HG03565 (cell line): ENCODE results near the gene NR1I3.
"Not testable (repeated sequence)": the region's sequence is repeated elsewhere in the genome, so short reads cannot be mapped to it uniquely, and the experiment has no call there.

Experiments used
- ATAC-seq: cut with Tn5 transposase; IDR thresholded peaks from one replicate; pipeline ENCODE4 v1.9.1; 2021; ENCODE audit warnings: mild to moderate bottlenecking, moderate library complexity; ENCODE audit not compliant: unreplicated experiment

NR1I3 gene, protein sequence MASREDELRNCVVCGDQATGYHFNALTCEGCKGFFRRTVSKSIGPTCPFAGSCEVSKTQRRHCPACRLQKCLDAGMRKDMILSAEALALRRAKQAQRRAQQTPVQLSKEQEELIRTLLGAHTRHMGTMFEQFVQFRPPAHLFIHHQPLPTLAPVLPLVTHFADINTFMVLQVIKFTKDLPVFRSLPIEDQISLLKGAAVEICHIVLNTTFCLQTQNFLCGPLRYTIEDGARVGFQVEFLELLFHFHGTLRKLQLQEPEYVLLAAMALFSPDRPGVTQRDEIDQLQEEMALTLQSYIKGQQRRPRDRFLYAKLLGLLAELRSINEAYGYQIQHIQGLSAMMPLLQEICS

DNA sequence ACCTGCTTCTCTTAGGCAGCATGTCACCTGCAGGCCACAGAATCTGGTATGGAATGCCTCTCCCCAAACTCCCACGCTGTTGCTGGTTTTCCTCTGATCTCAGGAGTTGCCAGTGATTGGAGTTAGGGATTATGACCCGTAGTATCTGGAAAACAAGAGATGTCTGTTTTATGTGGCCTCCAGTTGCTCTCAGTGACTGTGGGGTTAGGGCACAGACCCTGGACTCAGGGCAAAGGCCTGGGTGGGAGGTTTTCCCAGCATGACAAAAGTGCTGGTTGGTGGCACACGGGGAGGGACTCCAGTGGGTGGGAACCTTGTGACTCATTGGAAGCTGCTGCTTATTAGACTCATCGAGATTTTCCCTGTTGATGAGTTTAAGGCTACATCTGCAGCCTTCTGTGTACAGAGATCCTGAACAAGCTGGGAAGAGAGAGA is at the start of gene NR1I3:
NR1I3 (minus strand) TSS at position 165 of the 435 bp plus-strand sequence. CDS start 1,638 bp downstream, outside the sequence.
- no peak for ATAC-seq

DNA sequence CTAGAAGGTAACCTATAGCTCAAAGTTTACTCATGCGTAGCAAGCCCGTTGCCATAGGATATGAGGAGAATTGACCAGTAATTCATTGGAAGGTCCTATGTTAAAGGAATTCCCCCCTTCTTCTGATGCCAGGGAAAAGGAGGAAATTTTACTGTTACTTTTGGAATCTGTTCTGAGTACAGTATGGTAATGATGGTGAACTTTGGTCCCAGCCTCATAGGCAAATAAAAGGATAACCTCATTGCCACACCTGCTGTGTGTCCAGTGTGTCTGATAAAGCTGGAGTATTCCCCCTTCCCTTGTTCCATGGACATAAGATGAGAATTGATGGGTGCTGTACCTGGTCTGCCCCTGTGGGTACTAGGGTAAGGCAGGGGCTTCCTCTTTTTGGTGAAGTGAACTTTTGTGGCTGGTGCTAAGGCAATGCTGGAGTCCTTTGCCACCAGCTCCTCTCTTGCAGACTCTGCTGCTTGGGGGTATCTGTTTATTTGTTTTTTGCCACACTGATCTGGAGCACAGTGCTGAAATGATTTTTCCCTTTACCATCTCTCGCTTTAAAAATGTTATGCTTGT is 49.6 kb upstream of the NR1I3 start:
- no peak for ATAC-seq

DNA sequence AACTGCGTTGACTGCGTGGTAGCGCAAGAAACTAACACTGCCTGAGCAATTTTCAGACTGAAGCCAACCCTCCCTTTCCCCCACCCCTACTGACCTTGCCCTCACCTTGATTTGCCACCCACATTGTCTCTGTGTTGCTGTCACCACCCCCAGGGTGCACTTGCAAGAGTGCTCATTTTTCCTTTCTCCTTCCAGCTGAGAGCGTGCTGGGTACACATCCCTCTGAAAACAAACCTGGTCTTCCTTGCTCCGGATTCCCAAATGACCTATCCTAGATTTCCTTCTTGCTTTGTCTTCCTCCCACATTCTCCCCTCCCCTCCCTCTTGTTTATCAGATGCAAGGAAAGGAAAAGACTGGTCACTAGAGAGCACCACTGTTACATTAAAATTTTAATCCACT is 47.5 kb upstream of the NR1I3 start:
- ATAC-seq, result no peak

DNA sequence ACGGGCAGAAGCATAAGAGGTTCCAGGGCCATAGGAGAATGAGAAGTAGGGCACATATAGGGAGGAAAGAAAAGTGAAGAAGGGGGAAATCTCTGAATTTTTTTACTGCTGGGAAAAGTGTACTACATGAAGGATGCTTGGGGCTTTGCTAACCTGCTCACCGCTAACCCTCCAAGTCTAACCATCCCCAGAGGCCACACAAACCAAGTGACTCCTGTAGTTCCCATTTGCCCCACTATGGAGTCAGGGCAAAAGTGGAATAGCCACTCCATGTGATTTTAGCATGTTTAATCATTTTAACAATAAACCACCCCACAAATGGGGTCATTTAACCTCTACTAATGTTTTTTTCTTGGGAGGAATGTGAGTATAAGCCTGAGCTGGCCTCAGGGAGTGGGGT is 47.1 kb upstream of the NR1I3 start:
- no peak for ATAC-seq

DNA sequence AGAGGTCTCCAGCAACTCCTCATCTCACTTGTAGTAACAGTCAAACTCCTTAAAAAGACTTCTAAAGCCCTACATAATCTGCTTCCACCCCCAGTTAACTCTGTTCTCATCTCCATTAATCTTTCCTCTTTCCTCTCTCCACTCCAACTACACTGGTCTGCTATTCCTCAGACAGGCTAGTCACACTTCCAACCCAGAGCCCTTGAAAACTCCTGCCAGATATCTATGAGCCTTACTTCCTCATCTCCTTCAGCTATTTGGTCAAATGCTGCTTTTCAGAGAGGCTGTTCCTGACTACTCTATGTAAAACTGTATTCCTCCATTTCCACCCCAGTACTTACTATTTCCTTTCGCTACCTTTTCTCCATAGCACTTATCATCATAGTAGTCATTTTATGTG is 45.0 kb upstream of the NR1I3 start:
- ATAC-seq, result no peak

DNA sequence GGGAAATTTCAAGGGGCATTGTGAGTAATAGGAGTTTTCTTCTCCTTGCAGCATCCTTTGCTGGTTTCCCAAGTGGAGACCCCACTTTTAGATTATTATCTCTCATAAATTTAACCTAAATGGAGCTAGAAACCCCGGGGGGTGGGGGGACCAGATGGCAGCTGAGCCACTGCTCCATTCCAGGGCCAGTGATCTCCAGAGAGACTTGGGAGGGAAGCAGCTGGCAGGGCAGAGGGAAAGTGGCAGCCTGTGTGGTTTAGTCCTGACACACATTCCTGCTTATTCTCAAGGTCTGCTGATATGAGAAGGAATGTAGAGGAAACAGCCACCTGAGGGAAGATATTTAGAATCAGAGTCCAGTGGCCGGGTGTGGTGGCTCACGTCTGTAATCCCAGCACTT is 36.9 kb upstream of the NR1I3 start:
- ATAC-seq, result no peak

DNA sequence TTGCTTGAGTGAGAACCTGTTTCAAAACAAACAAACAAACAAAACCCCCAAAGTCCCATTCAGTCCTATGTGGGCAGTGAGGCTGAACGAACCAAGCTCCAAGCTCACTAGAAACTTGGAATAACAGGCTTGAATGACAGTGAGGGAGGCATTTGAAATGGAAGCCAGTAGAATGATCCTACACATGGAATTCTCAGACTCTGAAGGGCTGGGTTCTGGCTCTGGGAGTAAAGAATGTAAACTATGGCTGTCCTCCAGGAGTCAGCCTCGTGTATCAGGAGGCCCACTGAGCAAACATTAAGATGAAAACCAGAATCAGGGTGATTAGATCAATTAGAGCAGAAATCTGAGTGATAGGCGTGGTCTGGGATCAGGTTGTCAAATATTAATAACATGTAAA is 35.4 kb upstream of the NR1I3 start:
- no peak for ATAC-seq

DNA sequence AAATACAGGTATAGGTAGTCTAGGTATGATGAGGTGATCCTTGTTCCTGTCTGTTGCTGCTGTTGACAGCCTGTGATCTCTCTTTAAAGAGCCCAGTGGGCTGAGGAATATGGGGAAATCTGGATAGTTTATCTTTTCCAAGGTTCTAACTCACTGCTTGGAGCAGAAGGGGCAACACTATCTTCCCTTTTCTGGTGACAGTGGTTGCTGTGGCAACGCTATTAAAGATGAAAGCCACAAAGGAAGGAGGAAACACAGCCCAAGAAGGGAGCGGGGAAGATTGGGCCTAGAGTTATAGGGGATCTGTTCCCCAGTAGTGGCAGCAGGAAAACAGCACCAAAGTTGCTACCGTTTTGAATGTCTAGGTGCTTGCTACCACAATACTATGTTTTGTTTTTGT is 29.3 kb upstream of the NR1I3 start:
- no peak for ATAC-seq

DNA sequence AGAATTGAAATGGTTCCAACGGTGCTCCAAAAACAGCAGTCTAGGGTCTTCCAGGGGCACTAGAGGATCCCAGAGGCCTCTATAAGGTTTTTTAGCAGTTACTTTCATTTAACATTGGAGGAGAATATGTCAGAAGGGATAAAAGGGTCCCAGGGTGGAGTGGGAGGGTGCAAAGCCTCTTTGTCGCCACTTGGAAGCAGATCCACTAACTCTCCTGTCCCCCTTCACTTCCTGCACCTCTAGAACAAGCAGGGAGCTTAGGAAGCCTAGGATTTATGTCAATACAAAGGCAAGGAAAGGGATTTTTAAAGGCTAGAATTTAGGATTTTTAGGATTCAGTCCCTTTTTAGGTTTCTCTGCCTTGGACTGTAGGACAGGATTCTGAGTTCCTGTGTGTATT is 28.8 kb upstream of the NR1I3 start:
- no peak for ATAC-seq

DNA sequence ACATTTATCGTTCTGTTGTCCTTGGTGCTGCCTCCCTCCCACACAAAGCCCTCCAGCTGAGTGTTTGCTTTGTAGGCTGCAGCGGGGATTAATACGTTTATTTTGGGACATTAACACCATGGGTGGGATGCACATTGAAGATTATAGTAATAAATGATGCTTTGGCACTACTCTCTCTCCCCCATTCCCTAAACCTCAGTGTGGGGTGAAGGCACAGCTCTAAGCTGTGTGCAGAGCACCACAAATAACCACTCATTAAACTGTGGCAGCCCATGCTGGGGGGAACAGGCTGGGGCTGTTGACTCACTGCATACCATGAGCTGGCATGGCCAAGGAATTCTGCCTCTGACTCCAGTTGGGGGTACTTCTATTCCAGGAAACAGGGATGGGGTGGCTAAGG is 28.2 kb upstream of the NR1I3 start:
- ATAC-seq, result no peak

DNA sequence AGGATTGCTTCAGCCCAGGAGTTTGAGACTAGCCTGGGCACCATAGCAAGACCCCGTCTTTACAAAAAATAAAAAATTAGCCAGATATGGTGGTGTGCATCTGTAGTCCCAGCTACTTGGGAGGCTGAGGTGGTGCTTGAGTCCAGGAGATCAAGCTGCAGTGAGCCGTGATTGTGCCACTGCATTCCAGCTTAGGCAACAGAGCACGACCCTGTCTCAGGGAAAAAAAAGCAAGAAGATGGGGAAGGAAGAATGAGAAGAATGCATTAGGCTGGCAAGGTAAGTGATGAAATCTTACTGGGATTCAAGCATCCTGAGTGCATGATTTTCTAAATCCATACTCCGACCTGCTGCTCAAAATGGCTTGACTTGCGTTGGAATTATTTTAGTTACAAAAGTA is 27.3 kb upstream of the NR1I3 start:
- ATAC-seq, result no peak

DNA sequence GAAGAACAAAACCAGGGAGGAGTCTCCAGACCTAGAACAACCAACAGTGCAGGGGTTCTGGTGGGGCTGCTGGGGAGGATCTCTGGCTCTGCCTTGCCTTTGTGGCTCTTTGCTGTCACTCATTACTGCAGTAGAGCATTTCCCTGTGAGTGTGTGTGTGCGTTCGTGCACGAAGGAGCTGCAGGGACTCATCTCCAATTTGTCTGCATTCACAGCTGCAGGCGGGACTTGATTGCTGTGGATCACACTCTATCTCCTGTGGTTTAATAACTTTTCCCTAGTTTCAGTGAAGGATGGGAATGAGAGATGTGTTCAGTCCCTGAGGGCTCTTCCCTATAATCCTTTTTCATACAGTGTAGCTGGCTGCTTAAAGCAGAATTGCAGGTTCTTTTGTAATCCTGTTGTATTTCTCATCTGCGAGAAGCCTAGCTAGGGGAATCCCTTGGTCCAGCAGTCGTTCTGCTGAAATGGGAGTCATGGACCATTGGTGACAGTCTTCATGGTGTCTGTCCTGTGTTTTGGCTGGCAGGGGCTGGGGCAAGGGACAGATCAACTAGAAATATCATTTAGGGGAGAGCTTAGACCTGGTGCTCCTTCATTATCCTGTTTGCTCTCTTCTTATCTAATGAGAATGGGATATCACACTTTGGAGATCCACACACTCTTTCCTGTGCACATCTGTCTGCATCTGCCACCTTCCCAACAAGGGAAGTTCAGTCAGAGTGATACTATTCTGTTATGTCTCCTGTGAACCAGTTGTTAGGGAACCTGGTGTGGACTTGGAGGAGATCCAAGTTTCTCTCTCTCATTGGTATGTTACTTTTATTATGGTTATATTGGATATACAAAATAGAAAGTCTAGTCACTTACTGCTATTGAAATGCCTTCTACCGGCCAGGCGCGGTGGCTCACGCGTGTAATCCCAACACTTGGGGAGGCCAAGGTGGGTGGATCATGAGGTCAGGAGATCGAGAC is 23.5 kb upstream of the NR1I3 start:
- no peak for ATAC-seq

DNA sequence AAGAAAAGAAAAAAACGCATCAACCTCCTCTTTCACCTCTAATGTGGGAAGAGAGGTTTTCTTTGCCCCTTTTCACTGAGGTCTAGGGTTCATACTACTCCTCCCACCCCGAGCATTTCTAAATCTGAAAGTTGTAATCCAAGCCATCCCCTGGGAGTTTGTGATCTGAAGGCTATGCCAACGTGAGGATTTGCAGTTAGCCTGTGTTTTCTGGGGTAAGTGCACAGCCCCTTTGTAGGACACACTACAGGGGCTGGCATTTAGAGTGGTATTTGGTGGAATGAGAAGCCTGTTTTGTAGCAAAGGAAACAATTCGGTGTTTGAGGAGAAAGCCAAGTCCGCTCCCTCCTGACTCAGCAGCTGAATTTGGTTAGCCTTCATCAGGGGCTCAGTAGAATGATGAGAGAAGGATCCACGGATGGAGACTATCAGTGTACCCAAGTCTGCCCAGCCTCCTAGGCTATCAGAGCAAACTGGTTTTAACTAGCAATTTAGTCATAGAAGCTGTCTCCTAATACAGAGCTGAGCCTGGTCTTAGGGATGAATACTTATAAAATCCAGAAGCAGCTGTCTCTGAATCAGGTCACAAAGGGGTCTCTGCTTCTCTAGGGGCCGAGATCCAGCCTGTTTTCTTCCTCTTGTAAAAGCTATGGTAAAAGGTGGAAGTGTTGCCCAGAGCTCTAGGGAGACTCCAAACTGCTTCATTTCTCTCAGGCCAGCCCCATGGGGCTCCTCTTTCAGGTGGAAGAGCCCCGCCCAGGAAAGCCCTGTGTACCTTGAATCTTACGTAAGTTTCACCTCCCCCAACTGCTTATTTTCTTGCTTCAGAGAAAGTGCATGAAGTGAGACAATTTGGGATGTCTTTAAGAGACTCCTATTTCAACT is 22.6 kb upstream of the NR1I3 start:
- ATAC-seq, result no peak

DNA sequence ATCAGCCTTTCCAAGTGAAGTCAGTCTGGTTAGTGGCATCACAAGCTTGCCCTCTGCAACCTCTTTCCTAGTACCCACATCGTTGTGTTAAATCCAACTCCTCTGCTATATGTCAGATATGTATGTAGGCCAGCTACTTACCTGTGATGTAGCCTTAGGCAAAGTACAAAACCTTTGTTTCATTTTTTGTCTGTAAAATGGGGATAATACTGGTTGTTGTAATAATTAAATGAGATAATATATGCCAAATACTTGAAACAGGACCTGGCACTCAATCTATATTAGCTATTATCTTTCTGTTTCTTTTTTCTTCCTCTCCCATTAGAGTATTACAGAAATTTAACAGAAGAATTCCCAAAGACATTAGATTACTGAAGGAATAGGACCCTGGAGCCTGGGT is 21.8 kb upstream of the NR1I3 start:
- no peak for ATAC-seq

DNA sequence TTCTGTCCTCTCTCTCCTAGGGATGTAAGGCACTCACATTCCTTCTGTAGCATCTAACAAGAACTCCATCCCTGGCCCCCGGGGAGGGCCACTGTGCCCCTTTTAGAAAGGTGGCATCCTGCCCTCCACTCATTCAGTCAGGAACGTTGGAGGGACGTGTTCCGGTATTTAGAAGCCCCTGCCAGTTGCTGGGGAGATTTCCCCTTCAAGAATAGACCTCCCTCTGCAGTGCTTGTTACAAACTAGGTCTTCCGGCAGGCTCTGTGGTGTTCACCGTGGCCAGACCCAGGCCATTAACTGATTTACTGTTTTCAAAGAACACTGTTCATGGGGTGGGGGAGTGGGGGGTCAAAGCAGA is 21.3 kb upstream of the NR1I3 start:
- ATAC-seq, result no peak

DNA sequence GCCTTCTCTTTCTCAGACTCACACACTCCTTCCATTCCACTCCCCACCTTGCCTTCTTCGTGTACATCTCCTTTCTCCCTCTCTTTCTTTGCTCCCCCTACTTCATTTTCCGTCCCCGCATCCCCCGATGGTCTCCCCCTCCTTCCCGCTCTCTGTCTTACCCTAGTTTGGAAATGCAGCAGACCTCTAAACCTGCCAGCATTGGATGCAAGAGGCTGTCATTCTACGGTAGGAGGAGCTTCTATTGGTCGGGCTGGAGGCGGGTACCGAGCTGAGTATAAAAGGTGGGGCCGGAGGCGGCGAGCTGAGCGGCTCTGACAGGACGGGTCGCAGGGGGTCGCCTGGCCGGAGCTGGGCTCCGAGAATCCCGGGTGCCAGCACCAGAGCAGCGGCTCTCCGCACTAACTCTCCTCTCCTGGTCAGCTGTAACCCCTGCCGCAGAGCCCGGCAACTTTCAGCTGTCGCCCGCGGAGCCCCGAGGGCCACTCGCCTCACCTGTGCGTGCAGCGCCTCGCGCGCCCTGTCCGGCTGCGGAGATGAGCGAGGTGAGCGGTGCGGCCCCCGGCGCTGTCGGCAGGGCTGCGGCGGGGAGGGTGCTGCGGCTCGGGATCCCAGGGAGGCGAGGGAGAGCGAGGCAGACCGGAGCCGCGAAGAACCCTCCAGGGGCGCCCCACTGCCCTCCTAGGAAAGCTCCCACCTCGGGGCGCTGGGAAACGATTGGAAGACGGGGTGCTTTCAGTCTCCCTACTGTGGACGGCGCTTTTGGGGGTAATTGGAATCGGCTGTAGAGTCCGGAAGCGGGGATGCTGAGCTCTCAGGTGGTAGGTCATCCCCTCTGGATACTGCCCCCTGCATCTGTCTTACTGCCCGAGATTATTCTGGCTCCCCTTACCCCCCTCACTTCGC is 20.7 kb upstream of the NR1I3 start, which contains the start of gene PCP4L1:
PCP4L1 (plus strand) TSS at position 307 of the 906 bp plus-strand sequence; CDS start at position 537, 230 bp downstream.
- no peak for ATAC-seq

DNA sequence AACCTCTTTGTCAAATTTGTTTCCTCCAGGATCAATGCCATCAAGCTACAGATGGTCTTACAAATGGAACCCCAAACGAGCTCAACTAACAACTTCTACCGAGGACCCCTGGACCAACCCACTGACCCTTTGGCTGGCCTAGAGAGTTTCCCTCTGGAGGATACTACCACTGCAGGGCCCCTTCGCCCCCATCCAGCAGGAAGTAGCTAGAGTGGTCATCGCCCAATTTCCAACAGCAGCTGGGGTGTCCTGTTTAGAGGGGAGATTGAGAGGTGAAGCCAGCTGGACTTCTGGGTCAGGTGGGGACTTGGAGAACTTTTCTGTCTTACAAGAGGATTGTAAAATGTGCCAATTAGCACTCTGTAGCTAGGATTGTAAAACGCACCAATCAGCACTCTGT is 19.1 kb upstream of the NR1I3 start:
- not testable (repeated sequence) for ATAC-seq

DNA sequence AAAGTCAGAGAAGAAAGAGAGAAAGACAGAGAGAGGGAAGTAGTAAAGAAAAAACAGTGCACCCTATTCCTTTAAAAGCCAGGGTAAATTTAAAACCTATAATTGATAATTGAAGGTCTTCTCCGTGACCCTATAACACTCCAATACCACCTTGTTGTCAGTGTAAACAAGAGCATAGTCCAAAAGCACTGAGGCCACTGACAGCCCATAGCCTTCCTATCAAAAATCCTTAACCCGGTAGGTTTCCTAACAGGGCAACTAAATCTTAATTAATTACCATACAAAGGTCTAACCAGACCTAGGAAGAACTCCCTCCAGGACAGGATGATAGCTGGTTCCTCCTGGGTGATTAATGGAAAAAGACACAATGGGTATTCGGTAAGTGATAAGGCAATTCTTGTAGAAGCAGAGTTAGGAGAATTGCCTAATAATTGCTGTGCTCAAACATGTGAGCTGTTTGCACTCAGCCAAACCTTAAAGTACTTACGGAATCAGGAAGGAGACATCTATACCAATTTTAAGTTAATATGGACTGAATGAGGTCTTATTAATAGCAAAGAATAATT is 18.0 kb upstream of the NR1I3 start:
- ATAC-seq, result not testable (repeated sequence)

DNA sequence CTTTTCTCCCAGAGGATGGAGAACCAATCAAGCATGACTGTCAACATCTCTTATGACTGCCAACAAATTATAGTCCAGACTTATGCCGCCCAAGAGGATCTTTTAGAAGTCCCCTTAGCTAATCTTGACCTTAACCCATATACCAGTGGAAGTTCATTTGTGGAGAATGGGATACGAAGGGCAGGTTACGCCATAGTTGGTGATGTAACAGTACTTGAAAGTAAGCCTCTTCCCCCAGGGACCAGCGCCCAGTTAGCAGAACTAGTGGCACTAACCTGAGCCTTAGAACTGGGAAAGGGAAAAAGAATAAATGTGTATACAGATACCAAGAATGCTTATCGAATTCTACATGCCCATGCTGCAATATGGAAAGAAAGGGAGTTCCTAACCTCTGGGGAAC is 17.3 kb upstream of the NR1I3 start:
- not testable (repeated sequence) for ATAC-seq
